8988T (cell line): ENCODE data around the gene GABRG3.

Experiments used
- DNase-seq: peaks from one replicate; pipeline ENCODE4 v3.0.0; 2011

The GABRG3 gene

DNA sequence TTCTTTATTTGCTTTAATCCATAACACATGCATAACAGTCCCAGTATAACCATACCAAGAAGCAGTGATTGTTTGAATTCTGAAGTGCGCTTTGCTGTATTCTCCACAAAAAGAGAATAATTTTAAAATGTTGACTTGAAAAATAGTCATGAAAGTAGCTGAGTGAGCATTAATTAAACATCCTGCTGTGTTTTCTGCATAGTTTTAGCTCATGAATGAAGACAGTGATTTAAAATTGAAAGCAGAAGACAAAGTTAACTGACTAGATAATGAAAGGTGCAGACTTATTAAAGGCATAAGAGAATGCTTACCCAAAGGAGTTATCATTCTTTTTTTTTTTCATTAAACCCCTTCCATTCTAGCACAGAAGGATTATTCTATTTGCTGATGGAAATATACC is 143.5 kb downstream of the GABRG3 start:
- no peak for DNase-seq

DNA sequence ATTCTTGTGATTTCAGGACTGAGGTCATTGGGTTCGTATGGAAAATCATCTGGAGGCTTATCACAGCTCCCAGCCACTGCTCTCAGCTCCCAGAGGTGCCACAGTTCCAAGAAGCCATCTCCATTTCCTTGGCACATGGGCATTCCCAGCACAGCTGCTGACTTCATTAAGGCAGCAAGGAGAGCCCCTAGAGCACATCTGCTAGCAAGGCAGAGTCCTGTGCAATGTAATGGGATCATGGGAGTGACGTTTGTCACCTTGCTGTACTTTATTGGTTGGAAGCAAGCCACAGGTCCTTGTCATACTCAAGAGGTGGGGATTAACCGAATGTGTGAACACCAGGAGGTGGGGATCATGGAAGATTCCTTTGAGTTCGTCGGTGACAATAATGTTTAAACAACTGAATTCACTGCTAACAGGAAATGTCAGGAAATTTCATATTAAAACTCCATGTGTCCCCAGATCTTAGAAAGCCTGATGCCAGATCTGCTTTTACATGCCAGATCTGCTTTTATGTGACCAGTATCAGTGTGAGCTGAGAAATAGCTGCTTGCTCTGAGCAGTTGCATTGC is 148.8 kb downstream of the GABRG3 start:
- DNase-seq, result no peak

DNA sequence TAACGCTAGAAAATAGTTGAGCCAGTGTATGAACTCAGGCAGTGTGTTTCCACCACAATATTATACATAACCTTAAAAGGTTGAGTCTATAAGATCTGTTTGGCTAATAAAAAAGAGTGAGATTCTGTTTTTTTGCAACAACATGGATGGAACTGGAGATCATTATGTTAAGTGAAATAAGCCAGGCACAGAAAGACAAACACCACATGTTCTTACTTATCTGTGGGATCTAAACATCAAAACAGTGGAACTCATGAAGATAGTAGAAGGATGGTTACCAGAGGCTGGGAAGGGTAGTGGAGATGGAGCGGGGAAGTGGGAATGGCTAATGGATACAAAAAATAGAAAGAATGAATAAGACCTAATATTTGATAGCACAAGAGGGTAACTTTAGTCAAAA is 150.7 kb downstream of the GABRG3 start:
- no peak for DNase-seq

DNA sequence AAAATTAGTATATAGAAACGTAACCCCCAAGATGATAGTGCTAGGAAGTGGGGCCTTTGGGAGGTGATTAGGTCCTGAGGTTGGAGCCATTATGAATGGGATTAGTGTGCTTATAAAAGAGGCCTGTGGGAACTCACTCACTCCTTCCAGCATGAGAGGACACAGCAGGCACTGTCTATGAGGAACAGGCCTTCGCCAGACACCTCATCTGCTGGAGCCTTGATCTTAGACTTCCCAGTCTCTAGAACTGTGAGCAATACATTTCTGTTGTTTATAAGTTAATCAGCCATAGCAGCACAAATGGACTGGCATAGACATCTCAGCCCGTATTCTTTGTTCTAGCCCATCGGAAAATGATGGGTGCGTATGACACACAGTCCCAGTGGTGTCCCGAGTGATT is 152.3 kb downstream of the GABRG3 start:
- no peak for DNase-seq

DNA sequence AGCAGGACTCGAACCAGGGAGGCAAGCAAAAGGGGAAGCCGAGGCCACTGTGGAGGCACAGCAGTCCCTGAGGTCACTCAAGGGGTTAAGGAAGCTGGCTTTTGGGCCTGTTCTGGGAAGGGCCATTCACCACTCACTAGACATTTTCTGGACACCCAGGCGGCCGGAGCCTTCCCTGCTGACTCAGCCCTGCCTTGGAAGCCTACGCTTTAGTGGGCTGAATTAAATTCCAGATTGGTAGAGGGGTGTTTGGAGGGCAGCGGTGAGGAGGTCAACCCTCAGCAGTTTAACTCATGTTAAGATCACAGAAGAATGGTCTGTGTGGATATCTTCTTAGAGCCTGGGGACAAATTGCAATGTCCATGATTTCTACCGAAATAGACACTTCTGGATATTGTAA is 152.8 kb downstream of the GABRG3 start:
- no peak for DNase-seq

DNA sequence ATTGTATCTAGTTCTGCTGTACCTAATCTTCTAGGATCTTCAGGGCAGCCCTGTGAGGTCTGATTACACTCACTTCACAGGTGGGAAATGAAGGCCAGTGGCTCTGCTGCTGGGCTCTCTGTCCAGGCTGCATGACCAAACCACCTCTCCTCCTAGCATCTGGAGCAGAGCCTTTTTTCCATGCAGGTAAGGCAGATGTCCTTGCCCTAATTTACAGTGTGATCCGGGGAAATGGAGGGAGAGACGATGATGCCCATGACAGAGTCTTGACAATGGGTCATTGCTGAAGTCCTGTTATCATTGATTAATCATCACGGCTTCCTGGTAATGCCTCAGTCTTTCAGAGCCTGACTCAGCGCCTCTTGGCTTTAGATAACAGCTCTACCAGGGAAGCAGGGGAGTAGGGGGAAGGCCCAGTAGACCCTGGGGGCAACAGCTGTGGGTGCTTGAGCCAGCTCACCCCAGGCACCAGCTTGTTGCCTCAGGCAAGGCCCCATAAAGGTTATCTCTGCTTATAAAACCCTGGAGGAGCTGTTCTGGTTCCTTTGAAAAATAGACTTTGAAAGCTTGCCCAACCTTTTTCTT is 153.4 kb downstream of the GABRG3 start:
- DNase-seq, result no peak

DNA sequence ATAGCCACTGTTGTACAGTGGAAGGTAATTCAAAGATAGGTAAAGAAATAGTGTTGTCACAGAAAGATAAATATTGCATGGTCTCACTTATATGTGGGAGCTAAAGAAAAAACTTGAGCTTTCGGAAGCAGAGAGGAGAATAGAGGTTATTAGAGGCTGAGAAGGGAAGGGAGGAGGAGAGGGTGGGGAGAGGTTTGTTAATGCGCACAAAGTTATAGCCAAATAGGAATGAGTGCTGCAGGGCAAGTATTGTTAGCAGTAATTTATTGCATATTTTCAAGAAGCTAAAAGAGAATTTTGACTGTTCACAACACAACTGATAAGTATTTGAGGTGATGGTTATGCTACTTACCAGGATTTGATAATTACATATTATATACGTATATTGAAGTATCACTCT is 154.2 kb downstream of the GABRG3 start:
- DNase-seq, result no peak

DNA sequence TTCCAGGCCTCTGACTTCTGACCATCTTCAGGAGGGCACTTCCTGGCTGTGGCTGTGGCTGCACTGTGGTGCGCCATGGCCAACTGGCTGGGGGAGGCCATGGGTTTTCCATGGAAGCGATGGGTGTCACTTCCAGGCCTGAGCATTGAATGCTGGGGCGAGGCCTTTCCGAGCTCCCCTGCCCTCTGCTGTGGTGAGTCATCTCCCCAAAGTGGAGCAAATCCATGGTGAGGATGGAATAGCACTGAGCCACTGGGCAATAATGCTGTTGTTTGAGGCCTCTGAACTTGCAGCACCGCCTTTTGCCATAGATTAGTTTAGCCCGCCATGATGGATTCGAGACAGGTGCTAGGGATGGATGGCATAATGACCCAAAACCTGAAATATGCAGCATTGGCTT is 155.5 kb downstream of the GABRG3 start:
- DNase-seq, result no peak

DNA sequence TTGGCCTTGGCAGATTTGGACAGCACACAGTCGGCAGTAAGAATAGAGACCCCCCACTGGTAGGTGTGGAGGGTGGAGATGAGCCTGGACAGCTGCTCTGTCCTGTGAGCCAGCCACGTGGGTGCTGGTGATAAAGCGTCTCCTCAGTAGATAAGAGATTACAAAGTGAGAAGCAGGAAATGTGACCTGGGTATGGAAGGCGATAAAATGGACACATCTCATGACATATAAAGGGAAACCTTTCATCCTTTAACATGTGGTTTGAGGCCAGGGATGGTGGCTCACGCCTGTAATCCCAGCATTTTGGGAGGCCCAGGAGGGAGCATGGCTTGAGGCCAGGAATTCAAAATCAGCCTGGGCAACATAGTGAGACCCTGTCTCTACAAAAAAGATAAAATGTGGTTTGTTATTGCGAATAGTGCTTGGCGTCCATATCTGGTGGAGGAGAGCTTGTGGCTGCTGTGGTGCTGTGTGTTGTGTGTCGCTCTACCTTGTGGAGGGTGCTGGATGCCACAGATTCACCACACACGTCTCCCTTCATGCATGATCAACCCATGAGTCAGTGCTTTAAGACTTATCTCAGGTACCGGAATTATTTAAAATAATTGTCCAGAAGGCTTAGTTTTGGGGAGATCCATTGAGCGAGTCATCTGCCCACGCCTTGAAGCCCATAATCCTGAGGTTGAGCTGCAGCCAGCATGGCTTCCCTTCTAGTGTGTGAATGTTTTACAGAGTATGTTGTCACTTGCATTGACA is 157.0 kb downstream of the GABRG3 start:
- no peak for DNase-seq

DNA sequence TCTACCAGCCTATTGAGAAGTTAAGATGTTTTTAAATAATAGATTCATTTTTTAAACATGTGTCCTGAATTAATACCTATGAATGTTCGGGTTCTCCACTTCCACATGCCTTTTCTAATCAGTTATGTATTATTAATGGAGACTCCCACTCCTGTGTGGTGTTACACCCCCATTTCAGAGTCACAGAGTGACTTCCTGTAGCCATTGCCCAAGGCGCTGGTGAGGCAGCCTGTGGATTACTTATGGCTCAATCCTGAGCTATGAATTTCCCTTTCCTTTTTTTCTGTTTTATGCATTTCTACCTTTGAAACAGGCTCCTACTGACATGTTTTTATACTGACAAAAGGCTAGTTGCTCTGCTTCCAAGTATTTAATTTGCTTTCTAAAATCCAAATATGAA is 162.3 kb downstream of the GABRG3 start:
- no peak for DNase-seq

DNA sequence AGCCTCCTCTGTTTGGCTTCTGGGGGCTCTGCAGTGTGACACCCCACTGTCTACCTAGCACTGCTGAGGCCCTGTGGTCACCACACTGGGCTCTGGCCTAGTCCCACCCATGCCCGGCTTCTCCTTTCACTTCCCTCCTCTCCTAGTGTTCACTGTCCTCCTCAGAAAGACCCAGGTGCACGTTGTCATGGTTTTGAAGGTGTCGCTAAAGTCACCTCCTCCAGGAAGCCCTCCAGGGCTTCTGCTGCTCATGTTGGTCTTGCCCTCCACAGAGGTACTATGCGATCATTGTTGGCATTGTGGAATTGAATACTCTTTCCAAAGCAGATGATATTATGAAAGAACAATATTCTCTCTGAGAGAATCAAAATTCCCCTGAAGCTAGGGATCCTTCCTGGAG is 163.5 kb downstream of the GABRG3 start:
- no peak for DNase-seq

DNA sequence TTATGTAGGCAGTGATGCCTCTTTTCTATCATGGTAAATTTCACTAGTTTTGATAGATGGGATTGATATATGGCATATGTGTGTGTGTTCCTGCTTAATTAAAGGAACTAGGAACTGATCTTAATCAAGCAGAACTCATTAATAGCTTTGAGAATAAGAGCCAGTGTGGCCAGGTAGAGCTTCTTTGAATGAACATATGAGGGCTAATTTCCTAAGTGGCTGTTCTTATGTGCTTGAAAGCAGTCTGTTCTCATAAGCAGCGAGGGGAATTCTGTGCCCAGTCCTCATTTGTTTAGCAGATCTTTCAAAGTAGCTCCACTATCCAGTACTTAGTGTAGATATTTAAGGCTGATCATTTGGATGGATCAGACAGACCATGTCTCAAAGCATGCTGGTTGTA is 164.2 kb downstream of the GABRG3 start:
- no peak for DNase-seq

DNA sequence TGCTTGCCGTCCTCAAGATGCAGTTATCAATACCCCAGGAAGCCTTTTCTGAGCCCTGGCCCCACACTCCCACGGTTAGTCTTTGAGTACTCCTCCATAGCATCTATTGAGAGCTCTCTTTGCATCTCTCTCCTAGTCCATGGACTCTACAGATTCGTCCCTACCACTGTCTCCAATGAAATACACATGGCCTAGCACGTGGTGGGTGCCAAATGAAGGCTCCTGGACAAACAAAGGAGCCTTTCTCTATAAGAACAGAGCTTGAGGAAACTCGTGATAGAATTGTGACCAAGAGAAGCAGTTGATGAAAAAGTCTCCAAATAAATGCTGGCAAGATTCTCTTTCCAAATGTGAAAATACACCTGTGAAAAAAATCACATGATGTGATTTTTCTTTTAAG is 166.1 kb downstream of the GABRG3 start:
- DNase-seq, result no peak

DNA sequence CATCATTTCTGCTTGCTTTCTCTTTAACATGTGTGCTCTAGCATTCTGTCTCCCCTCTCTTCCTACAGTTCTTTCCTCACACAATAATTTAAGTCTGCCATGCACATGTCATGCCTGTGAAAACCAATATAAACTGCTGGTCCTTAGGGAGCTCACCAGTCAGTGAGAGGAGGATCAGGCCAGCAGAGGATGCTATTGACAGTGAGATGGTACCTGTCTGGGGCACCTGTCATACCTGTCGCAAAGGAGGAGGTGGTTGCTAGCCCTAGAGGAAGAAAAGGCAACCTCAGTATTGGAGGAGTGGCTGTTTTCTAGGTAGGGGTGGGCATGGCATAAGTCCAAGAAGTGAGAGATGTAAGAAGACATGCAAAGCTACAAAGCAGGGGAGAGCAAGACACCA is 194.6 kb downstream of the GABRG3 start:
- DNase-seq, result no peak

DNA sequence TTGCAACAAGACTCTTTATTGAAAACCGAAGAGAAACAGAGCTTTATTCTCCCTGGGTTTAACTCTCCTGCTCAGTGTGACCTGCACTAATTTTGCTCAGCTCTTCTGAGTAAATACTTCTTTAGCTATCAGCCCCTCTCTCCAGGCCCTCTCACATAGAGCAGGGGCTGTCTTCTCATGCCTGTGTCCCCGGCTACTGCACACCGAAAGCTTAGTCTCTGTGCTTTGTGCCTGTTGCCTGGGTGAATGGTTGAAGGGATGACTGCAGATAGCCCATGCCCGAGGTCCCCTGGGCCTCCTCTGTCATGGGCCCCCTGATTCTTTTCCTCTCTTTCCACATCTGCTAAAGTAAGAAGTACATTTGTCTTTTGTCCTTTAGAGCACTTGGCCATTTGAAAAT is 195.9 kb downstream of the GABRG3 start:
- no peak for DNase-seq

DNA sequence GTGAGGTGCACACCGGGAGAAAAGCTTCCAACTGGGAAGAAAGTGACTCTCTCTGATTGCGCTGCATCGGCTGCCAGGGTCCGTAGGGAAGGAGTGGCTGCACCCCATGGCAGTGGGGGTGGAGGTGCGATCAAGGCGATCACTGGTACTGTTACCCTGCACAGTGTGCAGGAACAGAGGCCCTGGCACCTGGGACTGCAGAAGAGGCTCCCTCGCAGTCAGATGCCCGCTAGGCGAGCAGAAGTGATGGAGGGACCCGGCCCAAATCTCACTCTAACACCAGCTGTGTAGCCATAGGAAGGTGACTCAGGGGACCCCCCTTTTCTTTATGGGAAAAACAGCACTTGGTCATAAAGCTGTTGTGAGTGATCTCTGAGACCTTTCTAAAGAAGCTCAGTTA is 196.8 kb downstream of the GABRG3 start:
- no peak for DNase-seq

DNA sequence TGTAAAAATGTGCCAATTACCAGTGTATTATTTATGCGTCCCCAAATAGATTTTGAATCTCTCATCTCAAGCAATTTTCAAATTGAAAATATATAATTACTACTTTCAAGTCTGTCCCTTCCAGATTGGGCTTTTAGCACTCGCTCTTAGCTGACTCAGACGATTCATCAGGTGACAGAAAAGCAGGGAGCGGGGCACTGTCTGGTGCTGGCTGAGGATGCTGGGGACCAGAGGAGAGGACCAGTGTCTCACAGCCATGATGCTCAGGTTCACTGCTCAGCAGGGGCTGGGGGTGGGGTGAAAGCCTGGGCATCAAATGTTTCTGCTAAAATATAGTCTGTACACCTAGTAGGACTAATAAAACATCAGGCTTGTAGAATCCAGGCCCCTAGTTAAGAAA is 199.9 kb downstream of the GABRG3 start:
- no peak for DNase-seq

DNA sequence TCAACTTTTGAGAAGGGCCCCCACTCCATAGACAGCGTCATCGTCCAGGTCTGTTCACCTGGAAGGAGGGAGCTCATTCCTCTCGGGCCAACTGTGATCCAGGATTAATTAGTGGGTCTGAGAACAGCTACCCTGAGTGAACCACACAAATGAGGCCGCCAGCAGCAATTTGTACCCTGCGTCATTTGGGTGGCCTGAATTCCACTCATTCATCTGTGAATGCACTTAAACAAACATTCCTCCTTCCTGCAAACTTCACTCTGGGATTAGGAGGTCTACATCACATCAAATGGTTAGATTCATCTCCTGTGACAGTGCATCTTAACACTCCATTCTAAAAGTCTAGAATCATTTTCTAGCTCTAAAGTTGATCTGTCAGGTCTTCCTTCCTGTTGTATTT is 201.8 kb downstream of the GABRG3 start:
- DNase-seq, result no peak

DNA sequence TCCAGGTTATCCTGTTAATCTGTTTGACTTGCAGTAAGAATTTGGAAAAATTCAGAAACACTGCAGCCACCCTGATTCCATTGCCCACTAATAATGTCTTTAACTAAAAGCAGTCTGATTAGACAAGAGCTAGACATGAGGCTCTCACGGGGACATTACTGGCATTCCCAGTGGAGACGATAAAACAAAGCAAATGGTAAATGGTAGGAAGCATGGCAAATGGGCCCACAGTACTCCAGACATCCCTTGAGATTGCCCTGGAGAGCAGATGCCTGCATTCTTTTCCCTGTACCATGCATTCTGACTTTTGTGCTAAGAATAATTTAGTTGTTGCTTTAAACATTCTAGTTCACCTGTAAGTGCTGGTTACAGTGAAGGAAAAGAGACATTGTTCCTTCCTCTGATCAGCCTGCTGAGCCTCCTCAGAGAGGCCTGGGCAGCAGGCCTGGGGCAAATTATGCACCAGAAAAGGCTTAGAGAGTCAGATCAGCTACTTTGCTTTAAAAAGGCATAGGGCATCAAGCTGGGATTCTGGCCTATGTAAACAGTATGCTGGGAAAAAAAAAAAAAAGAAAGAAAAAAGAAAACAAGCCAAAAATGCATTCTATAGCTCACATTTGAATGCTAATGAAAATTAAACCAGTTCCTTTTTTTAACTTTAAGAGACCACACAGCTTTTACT is 204.6 kb downstream of the GABRG3 start:
- DNase-seq, result no peak

DNA sequence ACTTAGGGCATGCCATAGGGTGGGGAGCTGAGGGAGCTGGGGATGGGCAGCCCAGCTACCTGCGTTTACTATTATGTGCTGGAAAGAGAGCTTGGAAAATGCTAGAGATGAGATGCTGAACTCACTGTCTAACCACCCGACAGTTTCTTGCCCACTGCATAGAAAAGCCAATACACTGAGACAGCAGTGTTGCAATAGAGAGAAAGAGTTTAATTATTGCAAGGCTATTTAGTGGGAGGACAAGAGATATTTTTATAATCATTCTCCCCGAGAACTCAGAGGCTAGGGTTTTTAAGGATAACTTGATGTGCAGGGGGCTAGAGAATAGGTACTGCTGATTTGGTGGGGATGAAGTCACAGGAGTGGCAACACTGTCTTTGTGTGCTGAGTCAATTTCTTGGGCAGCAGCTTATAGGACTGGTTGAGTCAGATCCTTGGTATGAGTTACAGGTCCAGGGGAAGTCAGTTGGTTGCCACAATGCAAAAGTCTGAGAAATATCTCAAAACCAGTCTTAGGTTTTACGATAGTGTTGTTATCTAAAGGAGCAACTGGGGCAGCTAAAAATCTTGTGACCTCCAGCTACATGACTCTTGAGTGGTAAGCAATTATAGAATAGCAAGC is 205.9 kb downstream of the GABRG3 start:
- DNase-seq, result no peak

DNA sequence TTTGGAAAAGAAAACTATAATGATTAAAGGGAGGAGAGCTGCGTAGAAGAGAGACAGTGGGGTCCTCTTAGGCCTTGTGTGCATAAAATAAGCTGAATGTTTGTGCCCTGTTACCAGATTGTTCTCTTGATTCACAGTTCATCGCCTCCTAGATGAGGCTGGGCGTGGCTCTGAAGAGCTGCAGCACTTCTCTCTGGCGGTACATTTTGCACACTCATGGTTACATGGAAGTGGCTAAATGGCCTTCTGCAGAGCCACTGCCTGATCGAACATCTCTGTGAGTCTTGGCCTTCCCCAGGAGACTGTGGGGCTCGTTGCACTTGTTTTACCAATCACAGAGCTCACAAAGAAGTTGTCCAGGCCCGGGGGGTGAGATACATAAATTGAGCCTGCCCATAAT is 208.8 kb downstream of the GABRG3 start:
- no peak for DNase-seq

DNA sequence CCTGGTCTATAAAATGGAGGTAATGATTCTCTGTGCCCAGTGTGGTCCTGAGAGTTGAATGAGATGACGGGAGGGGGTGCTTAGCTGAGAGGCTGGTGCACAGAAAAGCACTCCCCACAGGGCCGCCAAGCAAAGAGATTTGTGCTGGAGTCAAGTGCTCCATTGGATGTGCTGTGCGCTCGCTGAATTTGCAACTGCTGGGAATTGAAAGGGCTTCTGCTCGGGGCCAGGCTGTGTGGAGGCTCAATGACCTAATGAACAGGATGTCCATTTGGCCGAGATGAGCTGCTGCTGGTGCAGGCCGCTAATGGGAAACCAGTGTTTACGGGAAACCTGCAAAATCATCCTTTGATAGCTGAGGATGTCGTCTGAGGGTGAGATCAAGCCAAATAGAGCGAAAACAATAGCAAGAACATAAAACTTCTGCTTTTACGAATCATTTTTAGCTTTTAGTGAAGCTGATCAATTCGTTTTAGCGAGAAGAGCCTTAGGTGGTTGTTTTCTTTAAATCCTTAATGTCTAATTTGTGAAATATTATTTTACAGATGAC is 211.7 kb downstream of the GABRG3 start:
- no peak for DNase-seq

DNA sequence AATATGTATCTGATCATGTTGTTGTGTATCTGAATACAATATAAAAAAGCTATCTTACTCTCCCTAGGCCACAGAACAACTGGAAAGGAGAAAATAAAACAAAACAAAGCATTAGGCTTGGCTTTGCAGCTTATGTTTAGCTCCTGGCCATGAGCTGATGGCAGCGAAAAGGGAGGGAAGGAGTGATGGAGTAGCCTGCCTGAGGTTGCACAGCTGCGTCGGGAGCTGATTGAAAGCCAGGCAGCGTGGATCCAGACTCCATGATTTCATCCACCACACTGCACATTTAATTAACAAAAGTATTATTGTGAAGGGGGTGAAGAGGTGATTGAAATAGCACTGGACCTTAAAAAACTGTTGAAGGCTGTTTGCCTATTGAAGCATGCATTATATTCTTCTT is 212.2 kb downstream of the GABRG3 start:
- DNase-seq, result no peak
